ENCODE results near the gene SLC8A2.

Gene SLC8A2

GRCh38 chr19:47465957-47466356, 5.7 kb downstream of the SLC8A2 start:
- Mint-ChIP-seq H3K4me1 (ENCODE audit: low read depth) (peaks cover 5% of the 10 kb centered on the region), H3K4me3 (no peak overlapping the region), H3K36me3 (ENCODE audit: low read depth) (no peaks in the 10 kb centered on the region), H3K9me3 (no peaks in the 10 kb centered on the region), H3K27me3 (peaks cover 52% of the 10 kb centered on the region), H3K27ac (no peak overlapping the region)

- Mint-ChIP-seq H3K9me3 (no peaks in the 10 kb centered on the region), H3K36me3 (ENCODE audit: low read depth) (no peaks in the 10 kb centered on the region), H3K4me1 (ENCODE audit: low read depth) (no peaks in the 10 kb centered on the region), H3K27ac (no peak overlapping the region), H3K4me3 (no peak overlapping the region), H3K27me3 (peaks cover 40% of the 10 kb centered on the region)
These were observed 6.8 kb downstream of the SLC8A2 start for GRCh38 chr19:47464675-47465419.

- no peak overlapping the region for H3K27ac Mint-ChIP-seq
- H3K27me3 Mint-ChIP-seq = peaks cover 20% of the 10 kb centered on the region
- H3K4me1 Mint-ChIP-seq (ENCODE audit: low read depth) = no peaks in the 10 kb centered on the region
- H3K36me3 Mint-ChIP-seq (ENCODE audit: low read depth) = no peaks in the 10 kb centered on the region
- no peaks in the 10 kb centered on the region for H3K9me3 Mint-ChIP-seq
- no peak overlapping the region for H3K4me3 Mint-ChIP-seq
These were observed 9.8 kb downstream of the SLC8A2 start for GRCh38 chr19:47461876-47462275.

GRCh38 chr19:47459477-47459876, 12.2 kb downstream of the SLC8A2 start:
- H3K9me3 Mint-ChIP-seq = no peaks in the 10 kb centered on the region
- H3K27me3 Mint-ChIP-seq = peaks cover 34% of the 10 kb centered on the region
- no peaks in the 10 kb centered on the region for H3K36me3 Mint-ChIP-seq (ENCODE audit: low read depth)
- H3K27ac Mint-ChIP-seq = no peak overlapping the region
- H3K4me1 Mint-ChIP-seq (ENCODE audit: low read depth) = no peaks in the 10 kb centered on the region
- H3K4me3 Mint-ChIP-seq = no peak overlapping the region

GRCh38 chr19:47458672-47459071, 13.0 kb downstream of the SLC8A2 start:
- Mint-ChIP-seq H3K27ac (no peak overlapping the region), H3K9me3 (no peaks in the 10 kb centered on the region), H3K36me3 (ENCODE audit: low read depth) (no peaks in the 10 kb centered on the region), H3K27me3 (peaks cover 36% of the 10 kb centered on the region), H3K4me1 (ENCODE audit: low read depth) (no peaks in the 10 kb centered on the region), H3K4me3 (no peak overlapping the region)

- no peak overlapping the region for H3K4me3 Mint-ChIP-seq
- H3K4me1 Mint-ChIP-seq (ENCODE audit: low read depth) = no peaks in the 10 kb centered on the region
- peaks cover 33% of the 10 kb centered on the region for H3K27me3 Mint-ChIP-seq
- H3K36me3 Mint-ChIP-seq (ENCODE audit: low read depth) = no peaks in the 10 kb centered on the region
- H3K27ac Mint-ChIP-seq = no peak overlapping the region
- no peaks in the 10 kb centered on the region for H3K9me3 Mint-ChIP-seq
These were observed 14.8 kb downstream of the SLC8A2 start for GRCh38 chr19:47456721-47457474.

GRCh38 chr19:47450478-47450877, 21.2 kb downstream of the SLC8A2 start:
- Mint-ChIP-seq H3K4me1 (ENCODE audit: low read depth) (peaks cover 17% of the 10 kb centered on the region), H3K4me3 (no peak overlapping the region), H3K36me3 (ENCODE audit: low read depth) (no peaks in the 10 kb centered on the region), H3K27me3 (peaks cover 56% of the 10 kb centered on the region), H3K27ac (no peak overlapping the region), H3K9me3 (no peaks in the 10 kb centered on the region)

- no peak overlapping the region for H3K4me3 Mint-ChIP-seq
- H3K27ac Mint-ChIP-seq = no peak overlapping the region
- H3K9me3 Mint-ChIP-seq = no peaks in the 10 kb centered on the region
- peaks cover 38% of the 10 kb centered on the region for H3K4me1 Mint-ChIP-seq (ENCODE audit: low read depth)
- H3K27me3 Mint-ChIP-seq = peaks cover 58% of the 10 kb centered on the region
- no peaks in the 10 kb centered on the region for H3K36me3 Mint-ChIP-seq (ENCODE audit: low read depth)
These were observed 23.3 kb downstream of the SLC8A2 start for GRCh38 chr19:47448360-47448727.

GRCh38 chr19:47447470-47448359, 24.0 kb downstream of the SLC8A2 start:
- Mint-ChIP-seq H3K4me1 (ENCODE audit: low read depth) (peaks cover 43% of the 10 kb centered on the region), H3K4me3 (no peak overlapping the region), H3K27ac (no peak overlapping the region), H3K9me3 (no peaks in the 10 kb centered on the region), H3K36me3 (ENCODE audit: low read depth) (no peaks in the 10 kb centered on the region), H3K27me3 (peaks cover 64% of the 10 kb centered on the region)

- Mint-ChIP-seq H3K4me3 (peak overlapping the region; percentile 36), H3K9me3 (no peaks in the 10 kb centered on the region), H3K27me3 (peaks cover 70% of the 10 kb centered on the region), H3K4me1 (ENCODE audit: low read depth) (peaks cover 43% of the 10 kb centered on the region), H3K36me3 (ENCODE audit: low read depth) (no peaks in the 10 kb centered on the region), H3K27ac (no peak overlapping the region)
These were observed 24.9 kb downstream of the SLC8A2 start for GRCh38 chr19:47446534-47447469.

GRCh38 chr19:47445937-47446402, 25.7 kb downstream of the SLC8A2 start:
- Mint-ChIP-seq H3K4me1 (ENCODE audit: low read depth) (peaks cover 43% of the 10 kb centered on the region), H3K27ac (no peak overlapping the region), H3K36me3 (ENCODE audit: low read depth) (no peaks in the 10 kb centered on the region), H3K4me3 (peak overlapping the region; percentile 51), H3K27me3 (peaks cover 76% of the 10 kb centered on the region), H3K9me3 (no peaks in the 10 kb centered on the region)

- H3K4me1 Mint-ChIP-seq (ENCODE audit: low read depth) = peaks cover 43% of the 10 kb centered on the region
- H3K9me3 Mint-ChIP-seq = no peaks in the 10 kb centered on the region
- peak overlapping the region; percentile 51 for H3K4me3 Mint-ChIP-seq
- H3K27me3 Mint-ChIP-seq = peaks cover 76% of the 10 kb centered on the region
- H3K27ac Mint-ChIP-seq = peak overlapping the region; percentile 38
- no peaks in the 10 kb centered on the region for H3K36me3 Mint-ChIP-seq (ENCODE audit: low read depth)
These were observed 26.2 kb downstream of the SLC8A2 start for GRCh38 chr19:47445527-47445926.

GRCh38 chr19:47444388-47444821, 27.3 kb downstream of the SLC8A2 start:
- Mint-ChIP-seq H3K4me3 (no peak overlapping the region), H3K9me3 (no peaks in the 10 kb centered on the region), H3K27ac (no peak overlapping the region), H3K36me3 (ENCODE audit: low read depth) (no peaks in the 10 kb centered on the region), H3K4me1 (ENCODE audit: low read depth) (peaks cover 43% of the 10 kb centered on the region), H3K27me3 (peaks cover 70% of the 10 kb centered on the region)

- Mint-ChIP-seq H3K9me3 (no peaks in the 10 kb centered on the region), H3K36me3 (ENCODE audit: low read depth) (no peaks in the 10 kb centered on the region), H3K27me3 (peaks cover 67% of the 10 kb centered on the region), H3K27ac (no peak overlapping the region), H3K4me3 (no peak overlapping the region), H3K4me1 (ENCODE audit: low read depth) (peaks cover 43% of the 10 kb centered on the region)
These were observed 28.4 kb downstream of the SLC8A2 start for GRCh38 chr19:47443331-47443730.

Data from stimulated activated naive CD8-positive, alpha-beta T cell treated with anti-CD3 and anti-CD28 coated beads, Interleukin-15, Interleukin-2, amounts not matched to agents 100 ng/mL and 50 ng/mL, for 24 hours (primary cell).